ENCODE results near the gene NLRP1. TPM values are rescaled to one million over a fixed set of nuclear protein-coding genes. Genes with fewer than 3 reads are reported as not detected.
A peak's percentile ranks its signal among the peaks of the same experiment; 100 is the strongest.
"Not testable (repeated sequence)": the region's sequence is repeated elsewhere in the genome, so short reads cannot be mapped to it uniquely, and the experiment has no call there.

NLRP1 gene
- total and polyA plus RNA-seq, 2 experiments from 2014 or later, result 102 to 103 TPM

- no peaks in the 10 kb centered on the region for H3K9me3 ChIP-seq (ENCODE audit: low read depth)
- no peaks in the 10 kb centered on the region for H3K27me3 ChIP-seq
- no peak for DNase-seq (ENCODE audit: low read depth in 1 of 2, low spot score in 1 of 2)
- no peaks in the 10 kb centered on the region for H3K4me1 ChIP-seq (ENCODE audit: low read depth)
- no peak for TF ChIP-seq CTCF (IDR thresholded peaks at IDR 0.05; ENCODE audit: low read depth, low read length)
- no peaks in the 10 kb centered on the region for H3K36me3 ChIP-seq
- no peak overlapping the region for H3K27ac ChIP-seq
- H3K4me3 ChIP-seq, result no peak overlapping the region
These were observed 1.8 kb downstream of the NLRP1 start for GRCh38 chr17:5582209-5583185.

- Histone ChIP-seq H3K4me1 (ENCODE audit: low read depth) (no peaks in the 10 kb centered on the region), H3K36me3 (no peaks in the 10 kb centered on the region), H3K27ac (no peak overlapping the region), H3K4me3 (no peak overlapping the region), H3K27me3 (no peaks in the 10 kb centered on the region), H3K9me3 (ENCODE audit: low read depth) (no peaks in the 10 kb centered on the region)
- DNase-seq (ENCODE audit: low read depth in 1 of 2, low spot score in 1 of 2), result no peak
- no peak for TF ChIP-seq CTCF (IDR thresholded peaks at IDR 0.05; ENCODE audit: low read depth, low read length)
These were observed 2.7 kb downstream of the NLRP1 start for GRCh38 chr17:5581655-5582054.

- no peaks in the 10 kb centered on the region for H3K36me3 ChIP-seq
- no peak for TF ChIP-seq CTCF (IDR thresholded peaks at IDR 0.05; ENCODE audit: low read depth, low read length)
- DNase-seq (ENCODE audit: low read depth in 1 of 2, low spot score in 1 of 2), result no peak
- no peaks in the 10 kb centered on the region for H3K9me3 ChIP-seq (ENCODE audit: low read depth)
- no peak overlapping the region for H3K27ac ChIP-seq
- no peaks in the 10 kb centered on the region for H3K4me1 ChIP-seq (ENCODE audit: low read depth)
- no peaks in the 10 kb centered on the region for H3K27me3 ChIP-seq
- H3K4me3 ChIP-seq, result no peak overlapping the region
These were observed 3.3 kb downstream of the NLRP1 start for GRCh38 chr17:5580969-5581368.

- Histone ChIP-seq H3K27ac (no peak overlapping the region), H3K4me3 (no peak overlapping the region), H3K4me1 (ENCODE audit: low read depth) (no peaks in the 10 kb centered on the region), H3K9me3 (ENCODE audit: low read depth) (no peaks in the 10 kb centered on the region), H3K36me3 (no peaks in the 10 kb centered on the region), H3K27me3 (no peaks in the 10 kb centered on the region)
- TF ChIP-seq CTCF (IDR thresholded peaks at IDR 0.05; ENCODE audit: low read depth, low read length), result no peak
- peak in 1 of 2 donors; percentile 53 for DNase-seq (ENCODE audit: low read depth in 1 of 2, low spot score in 1 of 2)
These were observed 3.9 kb downstream of the NLRP1 start for GRCh38 chr17:5580367-5580766.

- H3K27me3 ChIP-seq; H3K36me3 ChIP-seq; H3K9me3 ChIP-seq (ENCODE audit: low read depth); H3K4me3 ChIP-seq; DNase-seq (ENCODE audit: low read depth in 1 of 2, low spot score in 1 of 2); H3K27ac ChIP-seq; H3K4me1 ChIP-seq (ENCODE audit: low read depth): not testable (repeated sequence)
These were observed 5.5 kb downstream of the NLRP1 start for GRCh38 chr17:5578768-5579167.

GRCh38 chr17:5573017-5573416 is 11.3 kb downstream of the NLRP1 start:
- H3K36me3 ChIP-seq; H3K4me1 ChIP-seq (ENCODE audit: low read depth); H3K4me3 ChIP-seq; H3K9me3 ChIP-seq (ENCODE audit: low read depth); H3K27ac ChIP-seq; DNase-seq (ENCODE audit: low read depth in 1 of 2, low spot score in 1 of 2); H3K27me3 ChIP-seq: not testable (repeated sequence)
